Middle frontal gyrus (tissue), 1 donor: ENCODE measurements around the gene CLEC18A.
"Not testable (repeated sequence)": the region's sequence is repeated elsewhere in the genome, so short reads cannot be mapped to it uniquely, and the experiment has no call there.

Experiments
- DNase-seq: peaks from one replicate; pipeline ENCODE4 v3.0.0-alpha.2; 2015; ENCODE audit warnings: low spot score; ENCODE audit errors: extremely low spot score

CLEC18A gene

DNA sequence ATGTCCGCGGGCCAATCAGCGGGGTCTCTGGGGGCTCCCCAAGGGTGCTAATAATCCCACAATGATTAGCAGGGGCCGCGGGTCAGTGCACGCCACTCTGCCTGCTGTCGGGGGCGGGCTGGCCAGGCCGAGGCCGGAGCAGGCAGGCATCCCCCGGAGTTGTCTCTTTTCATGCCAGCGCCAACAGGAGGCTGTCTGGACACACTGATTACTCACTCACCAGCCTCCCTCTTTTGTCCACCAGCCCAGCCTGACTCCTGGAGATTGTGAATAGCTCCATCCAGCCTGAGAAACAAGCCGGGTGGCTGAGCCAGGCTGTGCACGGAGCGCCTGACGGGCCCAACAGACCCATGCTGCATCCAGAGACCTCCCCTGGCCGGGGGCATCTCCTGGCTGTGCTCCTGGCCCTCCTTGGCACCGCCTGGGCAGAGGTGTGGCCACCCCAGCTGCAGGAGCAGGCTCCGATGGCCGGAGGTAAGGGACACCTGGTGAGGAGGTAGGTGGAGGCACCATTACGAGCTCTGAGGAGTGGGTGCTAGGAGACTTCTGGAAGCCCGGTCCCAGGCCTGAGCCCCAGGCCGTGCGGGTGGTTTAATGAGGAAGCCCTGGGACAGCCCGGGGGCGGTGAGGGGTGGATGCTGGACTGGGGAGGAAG lies at the start of gene CLEC18A:
Gene CLEC18A, plus strand, starts transcription at position 318 of the 655 bp plus-strand sequence. Its CDS starts 33 bp downstream, at position 351.
- DNase-seq, result not testable (repeated sequence)

DNA sequence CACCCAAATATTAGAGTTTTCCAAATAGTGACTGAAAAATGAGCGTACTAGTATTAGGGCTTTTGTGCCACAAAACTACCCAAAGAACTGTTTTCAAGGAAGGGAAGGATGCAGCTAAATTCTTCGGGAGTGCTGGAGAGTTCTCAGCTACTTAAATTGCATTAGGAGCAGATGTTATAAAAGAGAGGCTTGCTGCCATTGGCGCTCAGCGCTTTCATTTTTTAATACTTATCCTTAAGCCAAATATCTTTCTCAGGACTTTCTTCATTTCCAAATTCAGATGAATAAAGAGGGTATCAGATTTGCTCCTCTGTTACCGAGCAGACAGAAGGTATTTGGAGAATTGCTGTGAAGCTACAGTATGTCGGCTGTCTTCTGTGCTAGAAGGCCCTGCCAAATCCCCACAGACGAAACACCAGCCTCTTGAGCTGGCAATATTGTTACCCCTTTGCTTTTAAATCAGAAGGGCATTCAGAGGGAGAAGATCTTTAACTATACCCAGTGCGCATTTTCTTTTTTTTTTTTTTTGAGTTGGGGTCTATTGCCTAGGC lies 47.2 kb upstream of the CLEC18A start:
- DNase-seq, result no peak

DNA sequence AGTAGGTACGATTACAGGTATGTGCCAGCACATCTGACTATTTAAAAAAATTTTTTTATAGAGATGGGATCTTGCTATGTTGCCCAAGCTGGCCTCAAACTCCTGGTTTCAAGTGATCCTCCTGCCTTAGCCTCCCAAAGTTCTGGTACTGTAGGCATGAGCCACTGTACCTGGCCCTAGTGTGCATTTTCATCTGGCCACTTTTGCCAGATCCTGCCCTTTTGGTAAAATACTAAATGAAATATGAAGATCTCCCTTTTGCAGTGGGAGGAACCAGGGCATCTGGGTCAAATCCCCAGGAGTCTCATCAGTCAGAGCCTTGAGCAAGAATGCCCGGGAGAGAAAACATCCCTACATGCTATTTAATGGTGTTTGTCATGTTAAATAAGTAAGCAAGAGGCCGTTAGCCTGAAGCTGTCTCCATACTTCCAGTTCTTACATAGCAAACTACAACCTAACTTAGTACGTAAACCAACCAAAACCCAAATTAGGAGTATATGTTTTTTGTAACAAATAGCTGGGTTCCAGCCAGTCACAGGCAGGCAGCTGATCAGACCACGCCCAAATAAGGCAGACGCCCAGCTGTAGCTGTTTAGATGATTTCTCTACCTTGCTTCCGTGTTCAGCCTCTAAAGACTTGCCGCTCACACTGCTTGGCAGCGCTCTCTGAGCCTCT lies 46.5 kb upstream of the CLEC18A start:
- no peak for DNase-seq

- no peak for DNase-seq
These were observed 46.0 kb upstream of the CLEC18A start for GRCh38 chr16:69905171-69905555.

GRCh38 chr16:69906838-69907401 lies 44.2 kb upstream of the CLEC18A start:
- DNase-seq, result no peak

GRCh38 chr16:69909043-69909442 lies 42.1 kb upstream of the CLEC18A start:
- DNase-seq, result no peak

GRCh38 chr16:69909760-69910159 lies 41.4 kb upstream of the CLEC18A start:
- no peak for DNase-seq

- DNase-seq, result no peak
These were observed 40.2 kb upstream of the CLEC18A start for GRCh38 chr16:69910964-69911363.

DNA sequence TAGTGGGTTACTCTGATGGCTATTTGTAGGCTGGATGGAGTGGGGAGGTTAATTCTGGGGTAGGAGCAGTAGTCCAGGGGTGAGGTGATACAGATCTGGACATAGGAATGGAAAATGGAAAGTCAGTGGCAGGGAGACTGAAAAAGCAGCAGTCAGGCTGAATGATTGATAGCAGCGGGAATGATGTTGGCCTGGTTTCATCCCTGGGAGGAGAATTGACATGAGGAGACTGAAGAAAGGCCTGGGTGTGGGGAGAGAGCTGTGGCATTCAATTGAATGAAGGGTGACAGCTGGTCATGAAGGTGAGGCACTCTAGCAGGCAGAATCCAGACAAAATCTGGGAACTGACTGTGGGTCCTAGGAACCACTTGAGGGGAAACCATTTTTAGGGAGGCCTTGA lies 34.7 kb upstream of the CLEC18A start:
- no peak for DNase-seq

DNA sequence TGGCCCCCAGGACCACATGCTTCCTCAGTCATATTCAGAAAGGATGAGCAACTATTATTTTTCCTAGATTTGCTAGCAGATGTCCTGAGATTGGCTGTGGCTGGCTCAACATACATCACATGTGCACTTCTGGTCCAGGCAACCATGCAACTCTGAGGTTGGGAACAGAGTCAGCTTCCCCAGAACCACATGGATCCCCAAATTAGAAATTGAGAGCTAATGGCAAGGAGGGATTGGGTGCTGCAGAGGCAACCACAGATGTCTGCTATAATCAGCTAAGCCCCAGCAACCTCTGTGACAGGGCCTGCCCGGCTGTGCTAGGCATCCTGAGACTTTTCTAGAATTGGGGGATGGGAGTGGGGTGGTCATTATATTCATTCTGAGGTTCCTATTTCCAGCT lies 33.8 kb upstream of the CLEC18A start:
- DNase-seq, result no peak

- no peak for DNase-seq
These were observed 33.4 kb upstream of the CLEC18A start for GRCh38 chr16:69917739-69918138.

- DNase-seq, result no peak
These were observed 32.9 kb upstream of the CLEC18A start for GRCh38 chr16:69918241-69918640.

DNA sequence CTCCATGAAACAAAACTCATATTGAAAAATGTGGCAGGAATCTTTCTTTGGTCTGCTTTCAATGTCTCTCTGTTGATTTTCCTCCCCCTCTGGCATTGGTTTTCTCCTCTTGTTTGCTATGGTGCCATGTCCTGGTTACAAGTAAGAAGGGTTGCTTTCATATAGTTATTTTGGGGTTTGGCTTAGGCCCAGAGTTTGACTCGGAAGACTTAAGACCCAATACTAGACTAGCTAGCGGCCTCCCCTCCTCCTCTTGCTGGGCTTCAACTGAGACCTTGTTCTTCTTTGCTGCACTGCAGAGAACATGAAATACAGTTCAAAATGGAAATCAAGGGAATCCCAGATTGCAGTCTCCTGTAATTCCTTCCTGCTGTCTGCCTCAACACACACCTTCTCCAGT lies 30.0 kb upstream of the CLEC18A start:
- no peak for DNase-seq

GRCh38 chr16:69922200-69922599 lies 28.9 kb upstream of the CLEC18A start:
- DNase-seq, result no peak

- no peak for DNase-seq
These were observed 26.9 kb upstream of the CLEC18A start for GRCh38 chr16:69924041-69924775.

- DNase-seq, result no peak
These were observed 26.4 kb upstream of the CLEC18A start for GRCh38 chr16:69924777-69925191.

GRCh38 chr16:69925311-69925710 lies 25.8 kb upstream of the CLEC18A start:
- no peak for DNase-seq

DNA sequence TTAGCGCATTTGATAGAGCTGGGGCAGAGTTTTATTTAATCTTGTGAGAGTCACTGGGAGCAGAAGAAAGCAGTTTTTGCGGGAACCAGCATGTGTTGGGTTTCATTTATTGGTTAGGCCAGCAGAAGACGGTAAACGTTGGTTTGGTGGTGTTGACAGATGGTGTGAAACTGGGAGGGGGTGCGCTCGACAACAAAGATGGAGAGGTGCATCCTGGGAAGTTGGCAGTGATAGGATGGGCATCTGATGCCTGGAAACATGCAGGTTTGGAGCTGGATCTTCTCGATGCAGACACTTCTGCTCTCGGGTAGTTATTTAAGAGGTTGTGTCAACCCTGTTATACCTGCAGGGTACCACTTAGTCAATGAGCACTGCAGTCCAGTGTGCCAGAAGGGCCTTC lies 24.9 kb upstream of the CLEC18A start:
- no peak for DNase-seq

DNA sequence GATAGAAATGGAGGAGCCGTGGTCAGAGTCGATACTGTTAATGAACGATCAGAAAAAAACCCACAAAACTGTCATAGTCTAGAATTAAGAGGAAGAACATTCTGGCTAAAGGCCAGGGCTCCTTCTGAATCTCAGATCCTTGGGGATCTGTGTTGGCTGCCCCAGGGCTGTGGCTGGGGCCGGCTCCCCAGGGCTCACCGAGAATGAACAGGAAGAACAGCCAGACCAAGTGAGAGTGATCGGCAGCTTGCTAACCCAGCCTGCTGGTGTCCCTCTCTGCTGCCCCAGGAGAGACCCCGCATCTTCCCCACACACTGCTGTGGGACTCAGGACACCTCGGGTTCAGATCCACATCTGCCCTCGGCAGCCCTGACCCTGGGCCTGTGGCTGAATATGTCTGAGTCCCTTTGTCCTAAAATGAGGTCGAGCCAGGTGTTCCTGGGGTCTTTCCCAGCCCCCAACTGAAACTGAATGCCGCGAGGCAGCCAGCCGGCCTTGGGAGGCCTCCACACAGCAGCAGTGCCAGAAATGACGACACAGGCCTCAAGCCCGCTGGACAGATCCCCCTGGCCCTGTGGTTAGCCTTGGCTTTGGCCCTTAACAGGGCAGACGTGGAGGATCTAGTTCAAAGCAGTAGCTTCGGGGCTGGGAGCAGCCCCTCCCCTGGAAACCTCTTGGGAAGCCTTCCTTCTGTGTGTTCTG lies 23.9 kb upstream of the CLEC18A start:
- DNase-seq, result no peak

- DNase-seq, result no peak
These were observed 22.2 kb upstream of the CLEC18A start for GRCh38 chr16:69928856-69929400.

DNA sequence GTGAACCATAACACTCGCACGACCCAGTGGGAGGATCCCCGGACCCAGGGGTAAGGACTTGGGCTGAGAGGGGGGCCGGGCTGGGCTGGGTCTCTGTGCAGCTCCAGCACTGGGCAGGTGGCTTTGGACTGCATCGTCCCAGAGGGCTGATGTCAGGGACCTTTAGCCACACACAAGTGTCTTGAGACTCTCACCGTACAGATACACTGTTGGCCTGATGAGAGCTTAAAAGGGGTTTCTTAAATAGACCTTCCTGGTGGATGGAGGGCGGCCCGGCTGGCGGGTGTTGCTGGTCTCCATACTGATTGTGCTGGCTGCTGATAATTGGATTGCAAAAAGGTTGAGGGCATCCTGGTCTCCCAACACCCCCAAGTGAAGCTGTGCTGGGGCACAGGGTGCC lies 21.7 kb upstream of the CLEC18A start:
- DNase-seq, result no peak
